ENCODE results near the gene SNX9.

GRCh38 chr6:157987788-157988699 lies 165.0 kb downstream of the SNX9 start:
- TF ChIP-seq, protein P1, sequence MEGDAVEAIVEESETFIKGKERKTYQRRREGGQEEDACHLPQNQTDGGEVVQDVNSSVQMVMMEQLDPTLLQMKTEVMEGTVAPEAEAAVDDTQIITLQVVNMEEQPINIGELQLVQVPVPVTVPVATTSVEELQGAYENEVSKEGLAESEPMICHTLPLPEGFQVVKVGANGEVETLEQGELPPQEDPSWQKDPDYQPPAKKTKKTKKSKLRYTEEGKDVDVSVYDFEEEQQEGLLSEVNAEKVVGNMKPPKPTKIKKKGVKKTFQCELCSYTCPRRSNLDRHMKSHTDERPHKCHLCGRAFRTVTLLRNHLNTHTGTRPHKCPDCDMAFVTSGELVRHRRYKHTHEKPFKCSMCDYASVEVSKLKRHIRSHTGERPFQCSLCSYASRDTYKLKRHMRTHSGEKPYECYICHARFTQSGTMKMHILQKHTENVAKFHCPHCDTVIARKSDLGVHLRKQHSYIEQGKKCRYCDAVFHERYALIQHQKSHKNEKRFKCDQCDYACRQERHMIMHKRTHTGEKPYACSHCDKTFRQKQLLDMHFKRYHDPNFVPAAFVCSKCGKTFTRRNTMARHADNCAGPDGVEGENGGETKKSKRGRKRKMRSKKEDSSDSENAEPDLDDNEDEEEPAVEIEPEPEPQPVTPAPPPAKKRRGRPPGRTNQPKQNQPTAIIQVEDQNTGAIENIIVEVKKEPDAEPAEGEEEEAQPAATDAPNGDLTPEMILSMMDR (conservative IDR thresholded peaks at IDR 0.05) = no peak
- TF ChIP-seq ZFX (IDR thresholded peaks at IDR 0.05) = no peak
